Fibroblast of skin of right biceps (primary cell): Measurements from ENCODE around the gene CLCN1.

Experiments
- DNase-seq: peaks from one replicate; pipeline ENCODE4 v3.0.0-alpha.2; 2013

CLCN1 gene

DNA sequence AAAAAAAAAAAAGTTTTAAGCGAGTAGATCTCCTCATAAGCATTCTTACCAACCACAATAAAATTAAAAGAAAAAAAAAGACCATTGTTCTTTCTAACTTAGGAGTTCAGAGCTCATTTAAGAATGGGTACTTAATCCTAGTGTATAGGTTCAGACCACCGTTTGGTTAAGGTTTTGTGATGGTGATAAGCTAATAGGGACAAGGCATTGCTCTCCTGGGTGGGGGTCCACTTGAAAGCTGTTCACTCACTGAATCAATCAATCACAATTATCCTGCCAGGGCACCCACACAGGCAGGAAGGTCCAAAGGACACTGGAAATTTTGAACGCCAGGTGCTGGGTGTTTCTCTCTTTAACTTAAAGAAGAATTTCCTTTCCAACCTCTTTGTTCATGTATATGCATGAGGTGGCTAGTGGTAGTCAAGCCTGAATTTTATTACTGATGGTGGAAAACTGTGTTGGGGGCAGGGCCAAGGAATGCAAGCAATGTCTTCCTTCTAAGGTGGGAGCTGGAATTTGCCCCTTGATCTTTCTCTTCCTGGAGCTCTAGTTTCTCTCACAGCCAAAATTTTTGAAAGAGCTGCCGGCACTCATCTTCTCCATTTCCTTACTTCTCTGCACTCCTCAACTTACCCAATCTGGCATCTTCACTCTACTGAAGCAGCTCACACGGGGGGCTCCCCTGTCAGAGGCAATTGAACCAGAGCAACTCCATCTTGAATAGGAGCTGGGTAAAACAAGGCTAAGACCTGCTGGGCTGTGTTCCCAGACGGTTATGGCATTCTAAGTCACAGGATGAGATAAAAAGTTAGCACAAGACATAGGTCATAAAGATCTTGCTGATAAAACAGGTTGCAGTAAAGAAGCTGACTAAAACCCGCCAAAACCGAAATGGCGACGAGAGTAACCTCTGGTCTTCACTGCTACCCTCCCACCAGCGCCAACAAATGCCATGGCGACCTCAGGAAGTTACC, 54.1 kb downstream of the CLCN1 start:
- DNase-seq, result no peak

DNA sequence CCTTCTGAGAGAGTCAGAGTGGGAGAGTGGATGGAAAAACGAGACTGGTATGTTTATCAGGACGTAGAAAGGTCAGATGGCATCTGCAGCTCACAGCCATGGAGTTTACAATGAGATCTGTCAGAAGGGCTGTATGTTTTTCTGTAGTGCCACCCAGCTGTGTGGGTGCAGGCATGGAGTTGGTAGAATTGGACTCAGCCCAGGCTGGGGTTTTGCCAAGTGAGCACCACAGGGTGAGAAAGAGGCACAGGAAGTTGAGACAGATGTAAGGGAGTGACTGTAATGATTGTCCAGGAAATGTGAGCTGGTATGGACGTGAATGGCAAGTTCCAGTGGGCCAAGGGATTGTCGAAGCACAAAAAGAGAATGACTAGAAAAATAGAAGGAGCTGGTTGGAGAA, 56.2 kb downstream of the CLCN1 start:
- DNase-seq, result no peak

- DNase-seq, result no peak
Measured at GRCh38 chr7:143373255-143373794, 57.4 kb downstream of the CLCN1 start.

DNA sequence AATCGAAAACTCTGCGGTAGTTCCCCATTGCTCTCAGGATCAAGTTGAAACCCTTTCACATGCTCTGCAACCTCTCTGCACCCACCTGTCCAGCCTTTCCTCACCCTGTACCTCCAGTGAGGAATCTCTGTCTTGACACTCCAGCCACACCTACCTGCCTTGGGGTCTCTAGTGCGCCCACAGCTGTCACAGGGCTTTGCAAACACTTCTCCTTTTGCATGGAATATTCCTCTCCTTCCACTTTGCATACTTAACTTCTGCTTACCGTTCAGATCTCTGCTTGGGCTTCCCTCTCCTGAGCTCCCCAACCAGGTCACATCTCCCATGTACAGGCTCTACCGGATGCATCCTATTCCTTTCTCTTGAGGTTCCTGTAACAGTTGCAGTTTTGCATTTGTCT, 58.6 kb downstream of the CLCN1 start:
- no peak for DNase-seq

GRCh38 chr7:143375298-143376034, 59.6 kb downstream of the CLCN1 start:
- no peak for DNase-seq

- no peak for DNase-seq
Measured at GRCh38 chr7:143376396-143376795, 60.5 kb downstream of the CLCN1 start.

- no peak for DNase-seq
Measured at GRCh38 chr7:143379611-143380259, 63.8 kb downstream of the CLCN1 start.

DNA sequence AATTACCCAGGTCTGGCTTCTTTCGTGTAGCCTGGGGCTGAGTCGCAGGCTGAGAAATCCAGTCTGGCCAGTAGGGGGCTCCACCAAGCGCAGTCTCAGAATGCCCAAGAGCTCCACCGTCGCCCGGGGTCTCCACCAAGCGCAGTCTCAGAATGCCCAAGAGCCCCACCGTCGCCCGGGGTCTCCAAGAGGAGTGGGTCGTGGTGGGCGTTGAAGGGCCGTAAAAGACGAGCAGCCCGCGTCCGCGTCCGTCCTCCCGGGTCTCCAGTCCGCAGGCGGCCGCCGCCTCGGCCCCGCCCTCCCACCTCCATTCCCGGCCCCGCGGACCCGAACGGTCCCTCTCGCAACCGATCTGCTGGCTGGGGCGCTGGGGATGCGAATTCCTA, 64.3 kb downstream of the CLCN1 start:
- DNase-seq, result peak; percentile 87

DNA sequence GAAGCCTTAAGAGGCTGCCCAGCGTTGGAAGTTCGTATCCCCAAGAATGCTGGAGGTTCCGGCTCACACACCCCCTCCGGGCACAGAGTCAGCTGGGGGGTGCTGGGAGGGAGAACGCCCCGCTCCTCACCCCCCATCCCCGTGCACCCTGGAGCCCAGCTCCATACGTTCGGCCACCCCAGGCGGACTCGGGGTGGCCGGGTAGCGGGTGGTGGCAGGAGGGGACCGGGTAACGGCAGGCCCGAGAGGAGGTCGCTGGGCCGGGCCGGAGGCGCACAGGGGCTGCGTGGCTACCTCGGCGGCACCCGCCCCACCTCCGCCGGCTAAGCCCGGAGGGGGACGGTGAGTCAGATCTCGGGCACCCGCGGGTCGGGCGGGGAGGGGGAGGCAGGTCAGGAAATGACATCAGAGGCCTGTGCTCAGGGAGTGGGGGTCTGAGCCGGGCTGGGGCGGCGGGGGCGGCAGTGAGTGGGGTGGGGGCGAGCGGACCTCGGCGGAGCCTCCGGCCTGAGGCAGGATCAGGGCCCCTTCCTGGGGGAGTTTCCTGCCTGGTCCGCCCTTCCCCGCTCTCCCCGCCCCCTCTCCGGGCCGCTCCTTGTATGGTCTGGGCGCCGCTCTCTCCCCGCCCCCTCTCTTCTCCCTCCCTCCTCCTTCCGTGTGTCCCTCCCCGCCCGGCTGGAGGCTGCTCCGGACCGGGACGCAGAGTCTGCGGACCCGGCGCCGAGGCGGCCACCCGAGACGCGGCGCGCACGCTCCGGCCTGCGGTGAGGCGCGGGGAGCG, 64.9 kb downstream of the CLCN1 start, which contains the start of gene ZYX:
Gene ZYX, plus strand, starts transcription at position 700 of the 781 bp plus-strand sequence. CDS start 227 bp downstream, outside the sequence.
- DNase-seq, result peak; percentile 97

GRCh38 chr7:143381427-143382125, 65.7 kb downstream of the CLCN1 start:
- peak; percentile 85 for DNase-seq

DNA sequence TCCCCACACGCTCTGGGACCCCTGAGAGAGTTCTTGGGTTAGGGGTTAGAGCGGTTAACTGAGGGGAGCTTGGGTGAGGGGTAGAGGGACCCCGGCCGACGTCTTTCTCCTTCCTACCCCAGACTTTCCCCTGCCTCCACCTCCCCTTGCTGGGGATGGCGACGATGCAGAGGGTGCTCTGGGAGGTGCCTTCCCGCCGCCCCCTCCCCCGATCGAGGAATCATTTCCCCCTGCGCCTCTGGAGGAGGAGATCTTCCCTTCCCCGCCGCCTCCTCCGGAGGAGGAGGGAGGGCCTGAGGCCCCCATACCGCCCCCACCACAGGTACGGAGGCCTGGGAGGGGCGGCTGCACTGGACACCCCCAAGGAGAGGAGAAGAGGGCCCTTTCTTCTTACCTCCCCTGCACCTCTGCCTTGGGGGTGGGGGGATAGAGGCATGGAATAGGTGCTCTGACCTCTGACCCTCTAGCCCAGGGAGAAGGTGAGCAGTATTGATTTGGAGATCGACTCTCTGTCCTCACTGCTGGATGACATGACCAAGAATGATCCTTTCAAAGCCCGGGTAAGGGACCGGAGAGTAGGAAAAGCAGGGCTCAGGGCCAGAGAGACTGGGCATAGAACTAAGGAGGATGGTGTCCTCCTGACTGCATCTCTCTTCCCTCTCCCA, 66.3 kb downstream of the CLCN1 start:
- DNase-seq, result no peak

DNA sequence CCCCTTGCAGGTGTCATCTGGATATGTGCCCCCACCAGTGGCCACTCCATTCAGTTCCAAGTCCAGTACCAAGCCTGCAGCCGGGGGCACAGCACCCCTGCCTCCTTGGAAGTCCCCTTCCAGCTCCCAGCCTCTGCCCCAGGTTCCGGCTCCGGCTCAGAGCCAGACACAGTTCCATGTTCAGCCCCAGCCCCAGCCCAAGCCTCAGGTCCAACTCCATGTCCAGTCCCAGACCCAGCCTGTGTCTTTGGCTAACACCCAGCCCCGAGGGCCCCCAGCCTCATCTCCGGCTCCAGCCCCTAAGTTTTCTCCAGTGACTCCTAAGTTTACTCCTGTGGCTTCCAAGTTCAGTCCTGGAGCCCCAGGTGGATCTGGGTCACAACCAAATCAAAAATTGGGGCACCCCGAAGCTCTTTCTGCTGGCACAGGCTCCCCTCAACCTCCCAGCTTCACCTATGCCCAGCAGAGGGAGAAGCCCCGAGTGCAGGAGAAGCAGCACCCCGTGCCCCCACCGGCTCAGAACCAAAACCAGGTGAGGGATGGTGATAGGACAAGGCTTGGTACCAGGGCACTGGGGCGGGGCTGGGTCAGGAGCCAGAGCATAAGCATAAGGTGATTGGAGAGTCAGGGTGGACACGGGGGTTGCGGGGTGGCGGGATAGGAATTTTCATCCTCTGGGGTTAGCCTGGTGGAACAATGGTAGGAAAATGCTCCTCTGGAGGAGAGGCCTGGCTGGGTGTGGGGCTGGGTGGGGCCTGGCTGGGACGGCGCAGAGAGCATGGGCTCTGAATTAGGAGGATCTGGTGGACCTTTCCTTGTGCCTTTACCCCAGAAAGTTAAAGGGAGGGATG, 67.1 kb downstream of the CLCN1 start:
- no peak for DNase-seq

- DNase-seq, result no peak
Measured at GRCh38 chr7:143383642-143383957, 67.7 kb downstream of the CLCN1 start.

DNA sequence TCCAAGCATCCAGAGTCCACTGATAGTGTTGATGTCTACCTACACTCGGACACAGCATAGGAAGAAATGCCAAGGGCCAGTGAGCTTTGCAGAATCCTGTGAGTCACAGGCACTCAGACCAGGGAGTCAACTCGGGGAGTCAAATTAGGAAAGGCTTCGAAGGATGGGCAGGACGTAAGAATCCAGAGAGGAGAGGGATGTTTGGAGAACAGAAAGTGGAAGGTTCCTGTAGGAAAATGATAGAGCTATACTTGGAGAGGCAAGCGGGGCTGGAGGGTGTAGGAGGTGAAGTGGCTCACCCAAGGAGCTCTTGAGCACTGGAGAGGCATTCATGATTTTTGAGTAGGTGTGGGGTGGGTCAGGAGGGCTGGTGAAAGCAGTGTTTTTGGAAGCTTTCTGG, 68.2 kb downstream of the CLCN1 start:
- DNase-seq, result no peak

- DNase-seq, result no peak
Measured at GRCh38 chr7:143384661-143385631, 69.0 kb downstream of the CLCN1 start.

GRCh38 chr7:143385891-143386781, 70.2 kb downstream of the CLCN1 start:
- no peak for DNase-seq

GRCh38 chr7:143387156-143387975, 71.5 kb downstream of the CLCN1 start:
- DNase-seq, result no peak
